HCT116 (cell line): ENCODE measurements around the gene EEFSEC. TPM values are rescaled to one million over a fixed set of nuclear protein-coding genes. Genes with fewer than 3 reads are reported as not detected.

Source experiments
- ATAC-seq: fragments of 200-7000 bp; cut with Tn5 transposase; 2 replicates; pipeline ENCODE4 v1.9.1; 2020; ENCODE audit warnings: mild to moderate bottlenecking, moderate library complexity
- BruUV-seq: library from RNA; stranded (reverse); fragments of 400-500 nt; replicated peaks from 2 replicates; lab custom pipeline; 2021; lab: Mats Ljungman, UMichigan
- CTCF ChIA-PET: fragments of 300-600 bp; sonication (Branson Sonifier 250); formaldehyde crosslinking; loops from one replicate; lab custom pipeline; 2021; ENCODE audit warnings: antibody characterized with exemption; lab: Charles Lee
- POLR2A ChIA-PET: fragments of 300-600, 350-600 bp; sonication (Branson Sonifier 250); formaldehyde crosslinking; loops from one replicate; lab custom pipeline; 2021; ENCODE audit warnings: antibody characterized with exemption; lab: Charles Lee
- RAD21 ChIA-PET, 2 experiments: fragments of 300-600 bp; sonication (Branson Sonifier 250); formaldehyde crosslinking; loops; one replicate each; lab custom pipeline; 2023; ENCODE audit warnings: low total read pairs in 2 of 2; ENCODE audit not compliant: uncharacterized antibody in 2 of 2, unreplicated experiment in 2 of 2, low non-redundant PET in 1 of 2; lab: Charles Lee
- DNase-seq: peaks from one replicate; pipeline ENCODE4 v3.0.0-alpha.2; 2010; ENCODE audit warnings: low read depth, low spot score
- H2AFZ ChIP-seq: fragments of 200-600 bp; shearing (Covaris generic), sonication (generic); 2 replicates; pipeline ENCODE4 v1.6.1; 2017; ENCODE audit warnings: low read depth, mixed run types, mixed read lengths, antibody characterized with exemption, low read length; ENCODE audit not compliant: poor library complexity, severe bottlenecking
- H3K27ac ChIP-seq: 2 replicates; pipeline ENCODE4 v1.5.1; 2012; ENCODE audit warnings: low read depth, low read length
- H3K27me3 ChIP-seq: fragments of 200-600 bp; sonication (generic); 2 replicates; pipeline ENCODE4 v1.6.1; 2016; ENCODE audit warnings: mixed run types, low read length, mixed read lengths; ENCODE audit not compliant: insufficient read depth
- H3K36me3 ChIP-seq, 2 experiments: fragments of 200-500 bp in 1 of 2; fragments of 200-600 bp in 1 of 2; sonication (Bioruptor generic) in 1 of 2; sonication (generic) in 1 of 2; 2 replicates each; pipeline versions ENCODE4 v1.5.1 to v1.6.1; 2014 to 2016; ENCODE audit warnings: low read length in 2 of 2, inconsistent platforms in 1 of 2, mixed read lengths in 1 of 2, mixed run types in 1 of 2; ENCODE audit not compliant: insufficient read depth in 2 of 2, control insufficient read depth in 1 of 2
- H3K4me1 ChIP-seq, 2 experiments: fragments of 200-600 bp in 1 of 2; sonication (generic) in 1 of 2; 2 replicates each; pipeline versions ENCODE4 v1.5.1 to v1.6.1; 2012 to 2017; ENCODE audit warnings: low read length in 2 of 2, inconsistent platforms in 1 of 2, mild to moderate bottlenecking in 1 of 2, mixed read lengths in 1 of 2, mixed run types in 1 of 2, moderate library complexity in 1 of 2; ENCODE audit not compliant: insufficient read depth in 2 of 2, control insufficient read depth in 1 of 2
- H3K4me2 ChIP-seq: fragments of 200-600 bp; sonication (generic); 2 replicates; pipeline ENCODE4 v1.6.1; 2017; ENCODE audit warnings: mixed run types, low read length, mixed read lengths
- H3K4me3 ChIP-seq, 2 experiments: fragments of 200-600 bp in 1 of 2; sonication (generic) in 1 of 2; replicated peaks in 1 of 2; 2 replicates each; pipeline ENCODE4 v1.5.1; 2011 to 2016; ENCODE audit warnings: low read length in 2 of 2, control low read depth in 1 of 2, low read depth in 1 of 2, mild to moderate bottlenecking in 1 of 2, mixed read lengths in 1 of 2, mixed run types in 1 of 2
- H3K79me2 ChIP-seq: fragments of 200-600 bp; sonication (generic); 2 replicates; pipeline ENCODE4 v1.6.1; 2017; ENCODE audit warnings: mild to moderate bottlenecking, mixed run types, low read length, moderate library complexity, mixed read lengths; ENCODE audit not compliant: insufficient read depth
- H3K9ac ChIP-seq: fragments of 200-600 bp; sonication (generic); 2 replicates; pipeline ENCODE4 v1.6.1; 2016; ENCODE audit warnings: low read length, mixed read lengths
- H3K9me2 ChIP-seq: fragments of 200-600 bp; sonication (generic), shearing (Covaris generic); 2 replicates; pipeline ENCODE4 v1.6.1; 2017; ENCODE audit warnings: mixed run types, mild to moderate bottlenecking, moderate library complexity; ENCODE audit not compliant: insufficient read depth
- H3K9me3 ChIP-seq, 2 experiments: fragments of 200-500 bp in 1 of 2; fragments of 200-600 bp in 1 of 2; sonication (Bioruptor generic) in 1 of 2; sonication (generic) in 1 of 2; 2 replicates each; pipeline ENCODE4 v1.6.1; 2014 to 2017; ENCODE audit warnings: low read length in 2 of 2, mixed read lengths in 2 of 2, inconsistent platforms in 1 of 2, low read depth in 1 of 2, mild to moderate bottlenecking in 1 of 2, mixed run types in 1 of 2, moderate library complexity in 1 of 2; ENCODE audit not compliant: control insufficient read depth in 1 of 2, insufficient read depth in 1 of 2
- H4K20me1 ChIP-seq: fragments of 200-600 bp; sonication (generic), shearing (Covaris generic); 2 replicates; pipeline ENCODE4 v1.6.1; 2017; ENCODE audit warnings: mixed run types, mild to moderate bottlenecking, moderate library complexity; ENCODE audit not compliant: insufficient read depth
- CBX3 ChIP-seq: IDR thresholded peaks from 2 replicates; pipeline ENCODE4 v1.6.1; 2012; ENCODE audit warnings: low read depth
- EGR1 ChIP-seq: IDR thresholded peaks from 2 replicates; pipeline ENCODE4 v1.6.1; 2012; ENCODE audit warnings: low read depth
- ELF1 ChIP-seq: IDR thresholded peaks from 2 replicates; pipeline ENCODE4 v1.6.1; 2012; ENCODE audit warnings: low read depth, borderline replicate concordance
- EZH2phosphoT487 ChIP-seq: fragments of 200-600 bp; IDR thresholded peaks from 2 replicates; pipeline ENCODE4 v1.6.1; 2018; ENCODE audit warnings: antibody characterized with exemption, borderline replicate concordance
- JUND ChIP-seq: IDR thresholded peaks from 2 replicates; pipeline ENCODE4 v1.6.1; 2012
- POLR2AphosphoS5 ChIP-seq: IDR thresholded peaks from 2 replicates; pipeline ENCODE4 v1.6.1; 2011; ENCODE audit warnings: mild to moderate bottlenecking, low read depth, low read length, moderate library complexity
- RAD21 ChIP-seq: IDR thresholded peaks from 2 replicates; pipeline ENCODE4 v1.6.1; 2012; ENCODE audit warnings: low read depth, mild to moderate bottlenecking
- SP1 ChIP-seq: IDR thresholded peaks from 2 replicates; pipeline ENCODE4 v1.6.1; 2012; ENCODE audit warnings: low read depth
- SRF ChIP-seq: IDR thresholded peaks from 2 replicates; pipeline ENCODE4 v1.6.1; 2012; ENCODE audit warnings: low read depth
- TCF7L2 ChIP-seq: IDR thresholded peaks from 2 replicates; pipeline ENCODE4 v1.7.0; 2011; ENCODE audit warnings: borderline replicate concordance, inconsistent platforms; ENCODE audit not compliant: insufficient read depth, insufficient read length; ENCODE audit errors: extremely low read depth
- YY1 ChIP-seq: IDR thresholded peaks from 2 replicates; pipeline ENCODE4 v1.6.1; 2011; ENCODE audit warnings: low read length, low read depth, moderate library complexity, mild to moderate bottlenecking; ENCODE audit not compliant: insufficient replicate concordance; ENCODE audit errors: extremely low read depth
- ZFX ChIP-seq: fragments of 450-650 bp; IDR thresholded peaks from 2 replicates; pipeline ENCODE4 v1.6.1; 2017
- ZNF274 ChIP-seq: fragments of 200-500 bp; sonication (Bioruptor generic); IDR thresholded peaks from 2 replicates; pipeline ENCODE4 v1.6.1; 2014; ENCODE audit warnings: mild to moderate bottlenecking, low read depth, low read length, inconsistent platforms
- intact Hi-C: fragments of 100-400 bp; cut with micrococcal nuclease; formaldehyde crosslinking; loops from 2 replicates; pipeline ENCODE4 v1.10.0; 2022
- total RNA-seq: library from RNA; stranded (reverse); gene quantifications from one replicate; pipeline ENCODE4 v1.2.1, GENCODE V29; 2021; ENCODE audit not compliant: unreplicated experiment
- TF ChIP-seq, protein P1 (sequence below): IDR thresholded peaks from 2 replicates; pipeline ENCODE4 v1.6.1; 2012
- TF ChIP-seq, protein P2 (sequence below): IDR thresholded peaks from 2 replicates; pipeline ENCODE4 v1.6.1; 2012
- TF ChIP-seq, protein P3 (sequence below), 3 experiments: fragments of 200-600 bp in 1 of 3; sonication (generic) in 1 of 3; IDR thresholded peaks in 2 of 3; conservative IDR thresholded peaks in 1 of 3; 2 replicates each; pipeline ENCODE4 v1.5.1; 2012 to 2017; ENCODE audit warnings: low read depth in 2 of 3, low read length in 2 of 3, antibody characterized with exemption in 1 of 3, borderline replicate concordance in 1 of 3, control low read depth in 1 of 3, mild to moderate bottlenecking in 1 of 3, mixed read lengths in 1 of 3, mixed run types in 1 of 3, moderate library complexity in 1 of 3; ENCODE audit not compliant: insufficient read depth in 1 of 3
- TF ChIP-seq, protein P4 (sequence below): IDR thresholded peaks from 2 replicates; pipeline ENCODE4 v1.6.1; 2011; ENCODE audit warnings: mild to moderate bottlenecking, low read length, moderate library complexity; ENCODE audit not compliant: insufficient replicate concordance; ENCODE audit errors: extremely low read depth

EEFSEC gene
- total RNA-seq, 1 experiment from 2014 or later: 16.1 TPM

DNA sequence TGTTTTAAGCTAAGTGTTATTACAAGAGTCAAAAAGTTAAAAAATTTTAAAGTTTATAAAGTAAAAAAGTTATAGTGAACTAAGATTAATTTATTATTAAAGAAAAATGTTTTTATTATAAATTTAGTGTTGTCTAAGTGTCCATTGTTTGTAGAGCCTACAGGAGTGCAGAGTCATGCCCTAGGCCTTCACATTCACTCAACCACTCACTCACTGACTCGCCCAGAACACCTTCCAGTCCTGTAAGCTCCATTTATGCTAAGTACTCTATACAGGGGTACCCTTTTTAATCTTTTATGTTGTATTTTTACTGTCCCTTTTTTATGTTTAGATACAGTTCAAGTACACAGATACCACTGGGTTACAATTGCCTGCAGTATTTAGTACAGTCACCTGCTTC is 37.2 kb downstream of the EEFSEC start:
- Histone ChIP-seq H3K9me3 (no peaks in the 10 kb centered on the region), H3K79me2 (peaks cover 19% of the 10 kb centered on the region), H3K4me2 (no peak overlapping the region), H2AFZ (no peak overlapping the region), H3K27me3 (no peaks in the 10 kb centered on the region), H3K4me1 (no peaks in the 10 kb centered on the region), H4K20me1 (0 out of 2 replicates have a peak, but pooled peaks cover 7% of the 10 kb centered on the region), H3K27ac (no peak overlapping the region), H3K9me2 (no peaks in the 10 kb centered on the region), H3K4me3 (no peak overlapping the region), H3K9ac (no peak overlapping the region), H3K36me3 (no peaks in the 10 kb centered on the region)
- ChIA-PET CTCF (no interaction called here), RAD21 (no interaction called here), POLR2A (no interaction called here)
- BruUV-seq: no TSS peak
- intact Hi-C loops: no loop called here
- TF ChIP-seq POLR2AphosphoS5: no peak
- no peak for TF ChIP-seq JUND
- TF ChIP-seq ELF1: no peak
- TF ChIP-seq CBX3: no peak
- TF ChIP-seq TCF7L2: no peak
- DNase-seq: no peak
- no peak for ATAC-seq

DNA sequence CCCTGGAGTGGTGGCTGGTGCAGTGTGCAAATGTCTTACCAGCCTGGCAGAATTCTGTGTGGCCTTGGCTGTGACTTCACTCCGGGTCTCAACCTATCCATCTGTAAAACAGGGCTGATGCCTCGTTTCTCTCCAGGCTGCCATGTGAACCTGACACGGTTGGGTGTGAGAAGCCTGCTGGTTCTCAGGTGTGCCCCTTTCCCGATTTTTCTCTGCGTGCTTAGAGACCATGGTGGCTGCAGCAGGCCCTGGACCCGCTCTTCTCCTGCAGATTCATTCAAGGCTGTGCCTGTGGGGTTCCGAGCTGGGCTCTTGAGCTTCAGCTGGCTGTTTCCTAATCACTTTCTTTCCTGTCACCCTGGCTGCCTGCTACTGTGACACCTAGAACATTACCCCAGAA is 38.9 kb downstream of the EEFSEC start:
- CTCF ChIA-PET: no interaction called here
- Histone ChIP-seq H3K9ac (no peak overlapping the region), H3K27ac (no peak overlapping the region), H2AFZ (no peak overlapping the region), H3K4me3 (no peak overlapping the region), H3K36me3 (no peaks in the 10 kb centered on the region), H3K27me3 (no peaks in the 10 kb centered on the region), H3K9me3 (no peaks in the 10 kb centered on the region), H3K79me2 (peaks cover 6% of the 10 kb centered on the region; the same call in 1 of the 2 replicates), H4K20me1 (0 out of 2 replicates have a peak, but pooled peaks cover 2% of the 10 kb centered on the region), H3K9me2 (no peaks in the 10 kb centered on the region), H3K4me1 (no peaks in the 10 kb centered on the region), H3K4me2 (no peak overlapping the region)
- ATAC-seq: no peak
- intact Hi-C loops: no loop called here
- POLR2A ChIA-PET: no interaction called here
- no peak for DNase-seq
- RAD21 ChIA-PET: no interaction called here
- BruUV-seq: no TSS peak
- TF ChIP-seq JUND (no peak), EZH2phosphoT487 (no peak), CBX3 (no peak), YY1 (no peak), ZNF274 (no peak), ELF1 (no peak), RAD21 (no peak), TCF7L2 (no peak), SRF (no peak), ZFX (no peak), EGR1 (no peak), SP1 (no peak)
- TF ChIP-seq, protein P1, sequence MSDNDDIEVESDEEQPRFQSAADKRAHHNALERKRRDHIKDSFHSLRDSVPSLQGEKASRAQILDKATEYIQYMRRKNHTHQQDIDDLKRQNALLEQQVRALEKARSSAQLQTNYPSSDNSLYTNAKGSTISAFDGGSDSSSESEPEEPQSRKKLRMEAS: no peak
- TF ChIP-seq, protein P2, sequence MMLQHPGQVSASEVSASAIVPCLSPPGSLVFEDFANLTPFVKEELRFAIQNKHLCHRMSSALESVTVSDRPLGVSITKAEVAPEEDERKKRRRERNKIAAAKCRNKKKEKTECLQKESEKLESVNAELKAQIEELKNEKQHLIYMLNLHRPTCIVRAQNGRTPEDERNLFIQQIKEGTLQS: no peak
- TF ChIP-seq, protein P3, sequence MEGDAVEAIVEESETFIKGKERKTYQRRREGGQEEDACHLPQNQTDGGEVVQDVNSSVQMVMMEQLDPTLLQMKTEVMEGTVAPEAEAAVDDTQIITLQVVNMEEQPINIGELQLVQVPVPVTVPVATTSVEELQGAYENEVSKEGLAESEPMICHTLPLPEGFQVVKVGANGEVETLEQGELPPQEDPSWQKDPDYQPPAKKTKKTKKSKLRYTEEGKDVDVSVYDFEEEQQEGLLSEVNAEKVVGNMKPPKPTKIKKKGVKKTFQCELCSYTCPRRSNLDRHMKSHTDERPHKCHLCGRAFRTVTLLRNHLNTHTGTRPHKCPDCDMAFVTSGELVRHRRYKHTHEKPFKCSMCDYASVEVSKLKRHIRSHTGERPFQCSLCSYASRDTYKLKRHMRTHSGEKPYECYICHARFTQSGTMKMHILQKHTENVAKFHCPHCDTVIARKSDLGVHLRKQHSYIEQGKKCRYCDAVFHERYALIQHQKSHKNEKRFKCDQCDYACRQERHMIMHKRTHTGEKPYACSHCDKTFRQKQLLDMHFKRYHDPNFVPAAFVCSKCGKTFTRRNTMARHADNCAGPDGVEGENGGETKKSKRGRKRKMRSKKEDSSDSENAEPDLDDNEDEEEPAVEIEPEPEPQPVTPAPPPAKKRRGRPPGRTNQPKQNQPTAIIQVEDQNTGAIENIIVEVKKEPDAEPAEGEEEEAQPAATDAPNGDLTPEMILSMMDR (IDR thresholded peaks at IDR 0.05 in 2 of 3, conservative IDR thresholded peaks at IDR 0.05 in 1 of 3; ENCODE audit: borderline replicate concordance in 1 of 3, insufficient read depth in 1 of 3, low read depth in 2 of 3, low read length in 2 of 3): no peak
- TF ChIP-seq, protein P4, sequence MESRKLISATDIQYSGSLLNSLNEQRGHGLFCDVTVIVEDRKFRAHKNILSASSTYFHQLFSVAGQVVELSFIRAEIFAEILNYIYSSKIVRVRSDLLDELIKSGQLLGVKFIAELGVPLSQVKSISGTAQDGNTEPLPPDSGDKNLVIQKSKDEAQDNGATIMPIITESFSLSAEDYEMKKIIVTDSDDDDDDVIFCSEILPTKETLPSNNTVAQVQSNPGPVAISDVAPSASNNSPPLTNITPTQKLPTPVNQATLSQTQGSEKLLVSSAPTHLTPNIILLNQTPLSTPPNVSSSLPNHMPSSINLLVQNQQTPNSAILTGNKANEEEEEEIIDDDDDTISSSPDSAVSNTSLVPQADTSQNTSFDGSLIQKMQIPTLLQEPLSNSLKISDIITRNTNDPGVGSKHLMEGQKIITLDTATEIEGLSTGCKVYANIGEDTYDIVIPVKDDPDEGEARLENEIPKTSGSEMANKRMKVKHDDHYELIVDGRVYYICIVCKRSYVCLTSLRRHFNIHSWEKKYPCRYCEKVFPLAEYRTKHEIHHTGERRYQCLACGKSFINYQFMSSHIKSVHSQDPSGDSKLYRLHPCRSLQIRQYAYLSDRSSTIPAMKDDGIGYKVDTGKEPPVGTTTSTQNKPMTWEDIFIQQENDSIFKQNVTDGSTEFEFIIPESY: no peak
